Measurements from ENCODE around the gene RFX2.

RFX2 gene

GRCh38 chr19:6056801-6057650 is 53.3 kb downstream of the RFX2 start:
- POLR2A ChIA-PET: no interaction called here
- TF ChIP-seq, protein P1, sequence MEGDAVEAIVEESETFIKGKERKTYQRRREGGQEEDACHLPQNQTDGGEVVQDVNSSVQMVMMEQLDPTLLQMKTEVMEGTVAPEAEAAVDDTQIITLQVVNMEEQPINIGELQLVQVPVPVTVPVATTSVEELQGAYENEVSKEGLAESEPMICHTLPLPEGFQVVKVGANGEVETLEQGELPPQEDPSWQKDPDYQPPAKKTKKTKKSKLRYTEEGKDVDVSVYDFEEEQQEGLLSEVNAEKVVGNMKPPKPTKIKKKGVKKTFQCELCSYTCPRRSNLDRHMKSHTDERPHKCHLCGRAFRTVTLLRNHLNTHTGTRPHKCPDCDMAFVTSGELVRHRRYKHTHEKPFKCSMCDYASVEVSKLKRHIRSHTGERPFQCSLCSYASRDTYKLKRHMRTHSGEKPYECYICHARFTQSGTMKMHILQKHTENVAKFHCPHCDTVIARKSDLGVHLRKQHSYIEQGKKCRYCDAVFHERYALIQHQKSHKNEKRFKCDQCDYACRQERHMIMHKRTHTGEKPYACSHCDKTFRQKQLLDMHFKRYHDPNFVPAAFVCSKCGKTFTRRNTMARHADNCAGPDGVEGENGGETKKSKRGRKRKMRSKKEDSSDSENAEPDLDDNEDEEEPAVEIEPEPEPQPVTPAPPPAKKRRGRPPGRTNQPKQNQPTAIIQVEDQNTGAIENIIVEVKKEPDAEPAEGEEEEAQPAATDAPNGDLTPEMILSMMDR (IDR thresholded peaks at IDR 0.05; ENCODE audit: control extremely low read depth, extremely low read depth, low read depth, missing control alignments): no peak
- no peak for DNase-seq (ENCODE audit: extremely low spot score)
- CTCF ChIA-PET: interaction anchor here (0.9 to 2.4 kb wide), 4 partner anchors 8 to 70 kb away, joined by 3 to 8 read pairs (median 4); no protein-coding TSS in a partner anchor

- TF ChIP-seq, protein P1 (IDR thresholded peaks at IDR 0.05; ENCODE audit: control extremely low read depth, extremely low read depth, low read depth, missing control alignments): no peak
- ChIA-PET POLR2A (no interaction called here), CTCF (interaction anchor here (1.1 to 2.4 kb wide), 3 partner anchors 8 to 69 kb away, joined by 3 to 8 read pairs (median 6); no protein-coding TSS in a partner anchor)
- DNase-seq (ENCODE audit: extremely low spot score): no peak
Observed at GRCh38 chr19:6056282-6056741, 54.0 kb downstream of the RFX2 start.

DNA sequence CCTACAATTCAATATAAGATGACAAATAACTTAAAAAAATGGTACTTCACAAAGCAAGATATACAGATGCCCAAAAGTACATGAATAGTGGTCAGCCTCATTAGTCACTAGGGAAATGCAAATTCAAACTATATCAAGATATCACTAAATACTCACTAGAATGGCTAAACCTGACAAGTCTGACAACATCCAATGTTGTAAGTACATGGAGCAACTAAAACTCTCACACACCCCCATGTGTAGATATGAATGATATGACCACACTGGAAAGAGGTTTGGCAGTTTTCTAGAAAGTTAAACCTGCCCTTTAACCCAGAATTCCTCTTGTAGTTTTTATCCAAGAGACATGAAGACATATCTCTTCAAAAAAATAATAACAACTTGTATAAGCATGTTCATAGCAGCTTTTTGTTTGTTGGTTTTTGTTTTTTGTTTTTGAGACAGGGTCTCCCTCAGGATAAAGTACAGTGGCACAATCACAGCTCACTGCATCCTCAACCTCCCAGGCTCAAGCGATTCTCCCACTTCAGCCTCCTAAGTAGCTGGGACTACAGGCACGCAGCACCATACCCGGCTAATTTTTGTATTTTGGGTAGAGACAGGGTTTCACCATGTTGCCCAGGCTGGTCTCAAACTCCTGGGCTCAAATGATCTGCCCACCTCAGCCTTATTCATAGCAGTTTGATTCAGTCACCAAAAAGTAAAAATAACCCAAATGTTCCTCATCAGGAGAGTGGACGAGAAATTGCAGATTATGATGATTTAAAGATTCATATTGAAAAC is 55.1 kb downstream of the RFX2 start:
- no peak for DNase-seq (ENCODE audit: extremely low spot score)
- POLR2A ChIA-PET: no interaction called here
- TF ChIP-seq, protein P1 (IDR thresholded peaks at IDR 0.05; ENCODE audit: control extremely low read depth, extremely low read depth, low read depth, missing control alignments): no peak
- CTCF ChIA-PET: interaction anchor here (1.2 to 3.8 kb wide), 2 partner anchors 68 to 71 kb away, joined by 3 to 26 read pairs; no protein-coding TSS in a partner anchor

DNA sequence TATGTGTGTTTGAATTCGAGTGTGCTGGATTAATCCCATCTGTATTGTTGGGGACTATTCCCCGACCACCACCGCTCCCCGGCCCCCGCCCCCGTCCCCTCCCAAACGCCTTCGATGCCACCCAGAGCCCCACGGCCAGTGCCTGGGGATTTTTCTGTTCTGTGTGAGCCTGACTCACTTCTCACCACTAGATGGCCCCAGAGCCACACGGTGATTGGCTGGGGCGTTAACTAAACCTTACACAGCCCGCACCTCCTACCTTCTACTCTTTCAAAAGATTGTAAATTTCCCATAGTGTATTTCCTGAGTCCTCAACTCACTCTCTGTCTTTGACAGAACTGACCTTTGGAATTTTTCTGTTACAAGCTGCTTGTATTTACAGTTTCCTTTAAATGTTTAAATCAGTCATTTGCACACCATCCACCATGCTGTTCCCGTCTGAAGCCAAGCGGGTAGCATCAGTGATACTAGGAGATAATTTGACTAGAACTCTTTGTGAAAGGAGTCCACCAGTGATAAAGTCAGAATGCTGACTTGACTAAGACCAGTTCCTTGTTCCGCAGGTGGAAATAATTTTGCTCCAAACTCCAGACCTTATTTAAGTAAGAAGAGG is 61.4 kb downstream of the RFX2 start:
- CTCF ChIA-PET: interaction anchor here (0.6 to 4.1 kb wide), 40 partner anchors 8 to 815 kb away, joined by 3 to 103 read pairs (median 4); no protein-coding TSS in a partner anchor
- POLR2A ChIA-PET: no interaction called here
- peak; percentile 89 for DNase-seq (ENCODE audit: extremely low spot score)
- TF ChIP-seq, protein P1 (IDR thresholded peaks at IDR 0.05; ENCODE audit: control extremely low read depth, extremely low read depth, low read depth, missing control alignments): peak; percentile 93

- TF ChIP-seq, protein P1 (IDR thresholded peaks at IDR 0.05; ENCODE audit: control extremely low read depth, extremely low read depth, low read depth, missing control alignments): no peak
- ChIA-PET POLR2A (no interaction called here), CTCF (interaction anchor here (0.6 to 4.1 kb wide), 40 partner anchors 9 to 815 kb away, joined by 3 to 103 read pairs (median 4); no protein-coding TSS in a partner anchor)
- no peak for DNase-seq (ENCODE audit: extremely low spot score)
Observed at GRCh38 chr19:6048348-6048747, 62.0 kb downstream of the RFX2 start.

All from GM10248 (cell line).